GM19043 (cell line): ENCODE measurements around the gene NDUFAF2.
"Not testable (repeated sequence)": the region's sequence is repeated elsewhere in the genome, so short reads cannot be mapped to it uniquely, and the experiment has no call there.

ENCODE experiments used
- ATAC-seq: cut with Tn5 transposase; IDR thresholded peaks from one replicate; pipeline ENCODE4 v1.9.1; 2021; ENCODE audit warnings: low read depth; ENCODE audit not compliant: unreplicated experiment

The NDUFAF2 gene

DNA sequence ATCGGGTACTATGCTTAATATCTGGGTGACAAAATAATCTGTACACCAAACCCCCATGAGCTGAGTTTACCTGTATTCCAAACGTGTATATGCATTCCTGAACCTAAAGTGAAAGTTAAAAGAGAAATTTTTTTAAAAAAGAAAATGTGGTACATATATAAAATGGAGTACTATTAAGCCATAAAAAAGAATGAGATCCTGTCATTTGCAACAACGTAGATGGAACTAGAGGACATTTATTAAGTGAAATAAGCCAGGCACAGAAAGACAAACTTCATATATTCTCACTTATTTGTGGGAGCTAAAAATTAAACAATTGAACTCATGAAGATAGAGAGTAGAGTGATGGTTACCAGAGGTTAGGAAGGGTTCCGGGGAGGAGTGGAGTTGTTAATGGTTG is 44.8 kb downstream of the NDUFAF2 start:
- ATAC-seq = no peak

- no peak for ATAC-seq
Observed at GRCh38 chr5:60992871-60993270, 47.9 kb downstream of the NDUFAF2 start.

DNA sequence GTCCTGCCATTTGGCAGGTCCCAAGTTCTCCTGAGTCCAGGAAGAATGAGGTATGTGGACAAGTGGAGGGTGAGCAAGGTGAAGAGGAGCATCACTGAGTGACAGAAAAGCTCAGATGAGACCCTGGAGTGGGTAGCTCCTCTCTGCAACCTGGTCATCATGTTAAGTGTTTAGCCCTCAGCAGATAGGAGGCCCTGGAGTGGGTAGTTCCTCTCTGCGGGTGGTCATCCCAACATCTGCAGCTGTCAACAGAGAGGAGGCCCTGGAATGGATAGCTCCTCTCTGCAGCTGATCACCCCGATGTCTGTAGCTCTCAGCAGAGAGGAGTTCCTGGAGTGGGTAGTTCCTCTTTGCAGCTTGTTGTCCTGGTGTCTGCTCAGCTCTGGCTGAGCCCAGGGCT is 48.4 kb downstream of the NDUFAF2 start:
- ATAC-seq = no peak

- no peak for ATAC-seq
Observed at GRCh38 chr5:60993875-60994571, 49.0 kb downstream of the NDUFAF2 start.

- ATAC-seq = no peak
Observed at GRCh38 chr5:60996368-60996767, 51.4 kb downstream of the NDUFAF2 start.

GRCh38 chr5:60997721-60998120 is 52.7 kb downstream of the NDUFAF2 start:
- no peak for ATAC-seq

DNA sequence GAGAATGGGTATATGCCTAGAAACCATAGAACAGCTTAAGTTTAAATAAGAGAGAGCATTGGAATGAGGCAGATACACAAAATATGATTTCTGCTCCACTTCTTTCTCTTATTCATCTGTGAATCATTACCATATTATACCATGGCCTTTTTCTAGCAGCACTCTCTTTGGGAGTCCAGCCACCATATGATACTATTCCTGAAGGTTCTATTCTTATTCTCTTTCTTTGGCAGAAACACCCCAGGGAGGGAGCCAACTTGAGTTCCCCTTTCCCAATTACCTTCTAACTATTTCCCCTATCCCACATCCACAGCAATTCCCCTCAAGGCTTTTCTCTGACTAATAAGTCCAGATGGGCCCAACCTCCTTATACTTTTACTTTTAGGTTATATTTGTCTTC is 55.9 kb downstream of the NDUFAF2 start:
- no peak for ATAC-seq

DNA sequence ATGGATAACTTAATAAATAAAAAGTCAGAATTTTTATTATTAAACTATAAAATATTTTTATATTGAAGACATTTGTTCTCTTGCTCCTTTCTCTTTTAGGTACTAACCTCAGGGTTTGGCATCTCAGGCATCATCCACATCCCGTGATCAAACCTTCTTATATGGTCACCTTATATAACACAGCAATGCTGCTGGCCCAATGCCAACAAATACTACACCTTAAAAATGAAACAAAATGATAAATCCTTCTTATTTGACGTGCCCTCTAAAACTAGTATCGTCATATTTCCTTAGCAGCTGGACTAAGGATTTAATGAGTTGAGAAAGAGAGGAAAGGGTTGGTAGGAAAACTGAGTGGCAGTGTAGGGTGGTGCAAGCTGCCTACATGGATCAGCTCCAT is 56.6 kb downstream of the NDUFAF2 start:
- ATAC-seq = no peak

DNA sequence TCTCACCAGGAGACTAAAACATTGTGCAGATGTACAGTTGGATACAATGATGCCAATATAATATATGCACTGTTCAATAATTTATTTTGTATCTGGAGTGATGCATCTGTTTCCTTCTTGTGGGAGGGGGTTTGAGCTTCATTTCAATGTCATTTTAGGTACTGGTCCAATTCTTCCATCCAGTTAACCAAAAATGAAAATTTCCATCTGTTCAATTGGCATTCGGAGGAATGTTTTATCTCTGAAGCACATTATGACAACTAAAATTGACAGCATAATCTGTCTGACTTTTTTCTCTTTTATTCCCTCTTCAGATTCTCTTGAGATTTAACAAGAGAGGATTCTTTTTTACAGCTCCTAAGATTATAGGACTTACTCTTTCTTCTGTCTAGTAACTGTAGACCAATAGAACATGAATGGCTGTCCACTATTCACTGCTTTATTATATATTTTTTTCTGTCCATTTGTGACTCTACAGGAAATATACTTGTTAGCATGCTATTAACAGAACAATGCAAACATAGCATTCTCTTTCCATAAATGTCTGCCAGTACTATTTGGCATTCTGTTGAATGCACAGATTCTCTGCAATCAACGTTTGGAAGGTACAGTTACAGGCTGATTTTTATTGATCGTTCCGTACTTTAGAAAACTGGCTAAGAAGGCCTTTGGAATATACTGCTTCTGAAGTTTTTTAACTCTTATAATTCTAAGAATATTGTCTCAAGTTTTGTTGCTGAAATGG is 57.8 kb downstream of the NDUFAF2 start:
- no peak for ATAC-seq

DNA sequence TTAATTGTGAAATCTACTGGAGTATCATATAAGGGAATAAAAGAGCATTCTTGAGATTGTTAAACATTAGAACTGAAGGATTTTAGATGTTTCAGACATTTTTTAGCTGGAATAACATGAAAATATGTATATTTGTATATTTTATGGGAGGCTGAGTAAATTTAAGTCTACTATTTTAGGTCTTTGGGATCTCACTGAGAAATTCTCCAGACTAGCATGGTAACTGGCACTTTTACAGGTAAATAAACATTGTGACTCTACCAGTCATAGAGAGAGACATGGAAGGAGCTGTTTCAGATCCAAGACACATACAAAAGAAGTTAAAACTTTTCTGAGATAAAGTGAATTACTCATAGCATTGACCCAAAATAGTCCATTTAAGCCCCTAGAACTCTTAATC is 59.4 kb downstream of the NDUFAF2 start:
- no peak for ATAC-seq

DNA sequence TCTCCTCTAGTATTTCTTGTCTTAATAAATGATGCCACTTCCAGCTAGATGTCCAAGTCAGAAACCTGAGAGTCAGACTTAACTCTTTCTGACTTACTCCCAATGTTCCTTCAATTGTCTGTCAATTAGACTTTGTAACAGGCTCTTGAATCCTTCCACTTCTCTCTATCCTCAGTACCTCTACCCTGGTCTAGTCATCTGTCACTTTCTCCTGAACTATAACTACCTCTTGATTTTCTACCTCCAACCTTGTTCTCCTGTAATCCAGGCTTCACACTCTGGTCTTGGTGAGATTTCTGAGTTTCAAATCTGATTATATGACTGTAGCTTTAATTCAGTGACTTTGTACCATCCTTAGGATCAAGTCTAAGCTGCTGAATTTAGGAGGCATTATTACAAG is 64.9 kb downstream of the NDUFAF2 start:
- ATAC-seq = no peak

DNA sequence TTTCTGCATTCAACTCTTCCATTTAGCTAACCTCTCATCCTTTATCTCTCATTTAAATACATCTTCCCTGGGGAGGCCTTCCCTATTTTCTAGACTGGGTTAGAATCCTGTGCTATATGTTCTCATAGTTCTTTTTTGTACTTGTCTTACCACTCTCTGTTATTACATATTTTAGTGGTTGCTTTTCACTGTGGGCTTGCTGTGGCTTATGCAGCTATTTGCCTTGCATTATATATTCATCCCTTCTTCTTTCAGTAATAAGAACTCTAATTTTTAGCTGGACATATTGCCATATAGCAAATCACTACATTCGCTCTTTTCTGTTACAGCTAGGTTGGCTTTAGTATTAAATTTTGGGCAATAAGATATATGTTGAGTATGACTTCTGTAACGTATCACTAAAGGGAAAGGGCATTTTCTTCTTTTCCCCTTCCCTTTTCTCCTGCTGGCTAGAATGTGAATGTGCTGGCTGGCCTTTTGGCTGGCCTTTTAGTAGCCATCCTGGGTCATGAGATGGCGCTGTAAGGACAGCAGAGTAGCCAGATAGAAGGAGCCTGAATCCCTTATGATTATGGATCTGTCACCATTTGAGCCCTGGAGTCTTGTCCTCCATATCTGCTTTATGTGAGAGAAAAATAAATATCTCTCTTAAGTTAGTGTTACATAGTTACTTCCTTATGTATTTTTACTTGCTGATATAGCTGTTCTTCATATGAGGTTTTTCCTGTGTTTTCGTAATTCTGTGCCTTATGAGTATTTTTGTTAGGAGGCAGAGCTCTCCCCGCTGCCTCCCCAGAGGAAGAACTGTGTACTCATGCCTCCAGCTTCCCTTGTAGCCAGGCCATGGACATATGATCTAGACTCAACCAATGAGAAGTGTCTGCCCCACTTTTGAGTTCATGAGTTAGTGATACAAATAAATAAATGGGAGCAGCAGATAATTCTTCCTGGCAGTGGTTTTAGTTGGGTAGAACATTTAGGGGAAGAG is 65.8 kb downstream of the NDUFAF2 start:
- no peak for ATAC-seq

DNA sequence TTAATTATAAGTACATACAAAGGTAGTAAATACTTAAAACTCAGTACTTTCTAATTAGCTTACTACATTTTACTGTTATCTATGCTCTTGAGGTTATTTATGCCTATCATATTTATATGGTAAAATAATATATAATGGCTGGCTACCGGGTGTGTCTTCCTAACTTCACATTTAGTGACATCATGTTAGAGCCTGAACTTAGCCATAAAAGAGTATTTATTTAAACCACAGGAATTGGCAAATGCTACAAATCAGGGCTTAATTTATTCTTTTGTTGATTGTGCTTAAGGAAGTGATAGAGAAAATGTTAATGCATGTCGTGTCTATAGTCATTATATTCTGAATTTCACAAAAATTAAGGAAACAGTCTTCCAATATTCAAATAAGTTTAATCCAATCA is 73.1 kb downstream of the NDUFAF2 start:
- no peak for ATAC-seq

- no peak for ATAC-seq
Observed at GRCh38 chr5:61019642-61020041, 74.6 kb downstream of the NDUFAF2 start.

GRCh38 chr5:61020415-61020814 is 75.4 kb downstream of the NDUFAF2 start:
- no peak for ATAC-seq

DNA sequence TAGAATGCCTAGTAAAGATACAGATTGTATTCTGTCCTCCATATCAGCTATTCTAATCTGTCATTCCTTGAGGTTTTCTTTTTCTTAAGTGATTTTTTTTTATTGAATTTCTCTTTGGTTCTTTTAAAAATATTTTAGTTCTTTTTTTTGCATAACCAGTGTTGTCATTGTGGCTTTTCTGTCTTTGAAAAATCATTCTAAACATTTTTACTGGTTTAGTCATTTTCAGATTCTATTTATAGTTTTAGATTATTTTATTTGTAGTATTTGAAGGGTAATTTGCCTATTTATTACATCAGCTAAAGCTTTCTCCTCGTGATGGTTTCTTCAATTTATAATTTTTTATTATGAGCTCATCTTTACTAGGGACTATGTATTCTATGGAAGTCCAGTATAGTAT is 78.1 kb downstream of the NDUFAF2 start:
- ATAC-seq = no peak

GRCh38 chr5:61026004-61026403 is 81.0 kb downstream of the NDUFAF2 start:
- no peak for ATAC-seq

GRCh38 chr5:61028382-61028781 is 83.4 kb downstream of the NDUFAF2 start:
- ATAC-seq = no peak

DNA sequence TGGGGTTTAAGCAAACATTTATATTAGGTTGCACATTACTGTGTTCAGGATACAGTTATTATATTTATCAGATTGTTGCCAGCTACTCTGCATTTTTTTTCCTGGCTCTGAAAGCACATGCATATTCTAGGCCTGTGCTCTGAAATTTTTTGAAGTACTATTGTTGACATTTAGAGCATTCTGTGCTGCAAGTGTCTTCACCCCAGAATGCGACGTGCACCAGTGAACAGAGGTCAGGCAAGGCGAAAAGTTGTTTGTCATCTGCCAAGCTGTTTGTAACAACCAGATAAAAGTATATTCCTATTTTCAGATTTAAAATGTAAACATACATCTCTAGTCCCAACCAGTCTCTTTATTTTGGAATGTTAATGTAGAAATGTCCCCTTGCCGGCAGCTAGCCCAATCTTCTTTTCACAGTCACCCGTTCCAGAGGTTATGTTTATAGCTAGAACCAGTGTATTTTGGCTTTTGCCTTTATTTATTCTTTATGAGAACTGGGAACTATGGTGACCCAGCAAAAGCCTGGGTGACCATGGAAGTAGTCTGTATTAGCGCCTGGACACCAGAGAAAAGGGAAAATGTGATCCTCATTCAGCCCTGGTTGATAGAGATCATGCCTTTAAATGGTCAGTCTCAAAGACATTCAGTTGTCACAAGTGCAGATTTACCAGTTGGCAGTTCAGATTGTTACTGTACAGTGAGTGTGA is 84.6 kb downstream of the NDUFAF2 start:
- no peak for ATAC-seq

DNA sequence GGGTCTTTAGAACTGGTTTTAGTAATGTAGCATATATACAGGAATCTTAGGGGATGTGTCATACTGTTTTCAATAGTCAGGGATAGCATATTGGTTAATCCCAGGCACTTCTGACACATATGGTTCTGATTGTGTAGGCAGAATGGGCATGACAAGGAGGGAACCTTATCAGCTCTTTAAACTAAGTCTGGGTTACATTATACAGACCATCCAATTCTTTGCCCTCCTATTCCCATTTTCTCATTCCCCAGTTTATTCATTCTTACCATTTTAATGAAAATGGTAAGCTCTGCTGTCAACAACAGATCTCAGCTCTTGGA is 85.1 kb downstream of the NDUFAF2 start:
- no peak for ATAC-seq

DNA sequence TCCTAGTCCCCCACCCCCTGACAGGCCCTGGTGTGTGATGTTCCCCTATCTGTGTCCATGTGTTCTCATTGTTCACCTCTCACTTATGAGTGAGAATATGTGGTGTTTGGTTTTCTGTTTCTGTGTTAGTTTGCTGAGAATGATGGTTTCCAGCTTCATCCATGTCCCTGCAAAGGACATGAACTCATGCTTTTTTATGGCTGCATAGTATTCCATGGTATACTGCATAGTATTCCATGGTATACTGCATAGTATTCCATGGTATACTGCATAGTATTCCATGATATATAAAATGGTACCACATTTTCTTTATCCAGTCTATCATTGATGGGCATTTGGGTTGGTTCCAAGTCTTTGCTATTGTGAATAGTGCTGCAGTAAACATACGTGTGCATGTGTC is 86.3 kb downstream of the NDUFAF2 start:
- ATAC-seq = not testable (repeated sequence)
